GM15510 (cell line): ENCODE data around the gene DHRS3.

Source experiments
- POLR2A ChIP-seq: IDR thresholded peaks from 3 replicates; pipeline ENCODE4 v1.6.1; 2011; ENCODE audit warnings: borderline replicate concordance; ENCODE audit not compliant: insufficient read length; ENCODE audit errors: extremely low read depth

The DHRS3 gene

DNA sequence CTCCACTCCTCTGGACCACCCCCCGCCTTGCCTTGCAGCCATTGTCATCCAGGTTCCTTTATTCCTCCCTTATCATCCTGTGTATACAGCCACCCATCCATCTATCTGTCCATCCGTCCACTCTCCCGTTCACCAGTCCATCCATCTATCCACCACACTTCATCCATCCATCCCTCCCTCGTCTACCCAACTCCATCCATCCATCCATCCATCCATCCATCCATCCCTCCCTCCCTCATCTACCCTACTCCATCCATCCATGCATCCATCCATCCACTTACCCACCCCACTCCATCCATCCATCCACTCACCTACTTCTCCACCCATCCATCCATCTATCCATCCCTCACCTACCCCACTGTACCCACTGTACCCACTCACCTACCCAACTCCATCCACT lies 35.4 kb downstream of the DHRS3 start:
- TF ChIP-seq POLR2A, result no peak

DNA sequence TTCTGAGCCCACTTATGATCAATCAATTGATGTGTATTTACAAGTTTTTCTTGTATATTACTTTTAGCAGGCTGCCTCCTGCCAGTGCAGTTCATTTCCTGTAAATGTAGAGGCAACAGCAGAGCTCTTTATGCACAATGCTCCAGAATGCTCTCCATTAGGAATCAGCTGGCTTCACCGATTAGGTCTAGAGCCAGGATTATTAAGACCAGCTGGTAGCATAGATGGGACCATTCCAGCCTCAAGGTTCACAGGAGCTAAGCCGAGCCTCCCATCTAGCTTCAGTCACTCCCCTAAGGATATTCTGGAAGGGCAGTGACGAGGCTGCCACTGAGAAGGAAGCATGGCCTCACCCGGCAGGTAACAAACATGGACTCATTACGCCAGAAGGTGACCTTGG lies 36.8 kb downstream of the DHRS3 start:
- TF ChIP-seq POLR2A, result no peak

DNA sequence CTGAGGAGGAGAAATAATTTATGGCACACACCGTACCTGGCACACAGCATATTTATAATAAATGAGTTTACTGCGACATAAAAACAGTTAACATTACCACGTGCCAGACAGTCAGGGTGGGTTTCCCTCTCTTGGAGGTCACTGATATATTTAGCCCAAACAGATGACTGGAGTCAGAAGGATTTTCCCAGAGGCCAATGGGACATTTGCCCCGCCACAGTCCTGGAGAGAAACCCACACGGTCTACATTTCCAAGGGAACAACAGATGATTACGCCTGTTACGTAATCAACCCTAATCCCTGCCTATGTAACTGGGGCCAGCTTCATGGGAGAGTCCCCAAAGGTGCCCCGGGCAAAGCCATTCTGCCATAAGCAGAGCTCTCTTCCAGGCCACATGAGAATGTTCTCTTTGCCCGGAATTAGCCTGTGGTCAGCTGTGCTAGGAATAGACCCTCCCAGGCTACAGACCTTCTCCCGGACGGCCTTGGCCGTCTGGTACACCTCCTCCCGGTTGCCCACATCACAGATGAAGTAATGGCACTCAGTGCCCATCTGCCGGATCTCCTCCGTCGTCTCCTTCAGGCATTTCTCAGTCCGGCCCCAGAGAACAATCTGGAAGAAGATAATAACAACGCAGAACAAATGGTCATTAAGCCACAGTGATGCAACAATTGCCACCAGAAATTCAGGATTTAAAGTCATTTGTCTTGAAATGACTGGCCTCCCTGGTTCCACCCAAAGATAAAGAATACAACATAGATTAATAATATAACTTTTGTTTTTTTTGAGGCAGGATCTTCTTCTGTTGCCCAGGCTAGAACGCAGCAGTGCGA lies 37.7 kb downstream of the DHRS3 start:
- no peak for TF ChIP-seq POLR2A

DNA sequence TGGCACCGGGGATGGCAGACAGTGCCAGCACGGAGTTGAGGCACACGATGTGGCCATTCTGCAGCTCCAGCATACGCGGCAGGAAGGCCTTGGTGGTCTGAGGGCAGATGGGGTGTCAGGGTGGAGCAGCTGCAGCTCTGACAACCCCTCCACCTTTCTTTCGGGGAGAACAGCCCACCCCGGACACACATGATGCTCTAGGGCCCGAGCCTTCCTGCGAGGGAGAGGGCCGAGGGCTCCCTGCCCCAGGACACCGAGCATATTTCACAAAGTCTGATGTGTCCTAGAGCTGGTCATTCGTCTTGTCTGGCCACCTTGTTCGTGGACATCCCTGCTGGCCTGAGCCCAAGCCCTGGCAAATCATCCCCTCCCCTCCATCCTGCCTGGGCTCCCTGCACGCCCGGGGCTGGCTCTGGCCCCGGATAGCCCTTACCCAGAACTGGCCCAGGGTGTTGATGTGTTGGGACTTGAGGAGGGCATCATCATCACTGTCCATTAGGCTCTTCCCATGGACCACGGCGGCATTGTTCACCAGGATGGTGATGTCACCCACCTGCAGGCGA lies 39.1 kb downstream of the DHRS3 start:
- TF ChIP-seq POLR2A, result no peak

DNA sequence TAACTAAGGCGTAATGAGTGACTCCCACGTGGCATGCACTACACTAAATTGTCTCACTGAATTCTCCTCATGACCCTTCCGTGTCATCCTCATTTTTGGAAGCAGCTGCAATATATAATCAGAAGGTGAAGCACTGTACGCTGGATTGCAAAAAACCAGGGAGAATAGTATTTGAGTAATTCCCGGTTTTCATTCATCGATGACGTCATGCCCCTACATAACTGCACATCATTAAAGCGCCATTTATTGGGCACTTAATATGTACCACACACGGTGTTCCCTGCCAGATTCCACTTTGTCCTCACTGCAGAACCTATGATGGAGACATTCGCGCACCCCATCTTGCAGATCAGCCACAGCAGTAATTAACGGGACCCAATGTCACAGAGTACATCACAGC lies 41.0 kb downstream of the DHRS3 start:
- no peak for TF ChIP-seq POLR2A

DNA sequence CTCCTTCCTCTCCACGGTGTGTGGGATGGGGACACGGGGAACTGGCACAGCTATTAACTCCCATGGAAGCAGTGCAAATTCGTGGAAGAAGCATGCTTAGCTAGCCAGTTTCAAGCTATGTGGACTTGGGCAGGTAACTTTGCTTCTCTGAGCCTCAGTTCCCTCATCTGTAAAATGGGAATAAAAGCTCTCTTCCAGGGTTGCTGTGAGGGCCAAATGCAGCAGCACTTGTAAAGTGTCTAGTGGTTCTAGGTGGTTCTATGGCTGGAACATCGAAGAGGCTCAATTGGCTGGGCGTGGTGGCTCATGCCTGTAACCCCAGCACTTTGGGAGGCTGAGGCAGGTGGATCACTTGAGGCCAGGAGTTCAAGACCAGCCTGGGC lies 43.3 kb downstream of the DHRS3 start:
- TF ChIP-seq POLR2A, result no peak

DNA sequence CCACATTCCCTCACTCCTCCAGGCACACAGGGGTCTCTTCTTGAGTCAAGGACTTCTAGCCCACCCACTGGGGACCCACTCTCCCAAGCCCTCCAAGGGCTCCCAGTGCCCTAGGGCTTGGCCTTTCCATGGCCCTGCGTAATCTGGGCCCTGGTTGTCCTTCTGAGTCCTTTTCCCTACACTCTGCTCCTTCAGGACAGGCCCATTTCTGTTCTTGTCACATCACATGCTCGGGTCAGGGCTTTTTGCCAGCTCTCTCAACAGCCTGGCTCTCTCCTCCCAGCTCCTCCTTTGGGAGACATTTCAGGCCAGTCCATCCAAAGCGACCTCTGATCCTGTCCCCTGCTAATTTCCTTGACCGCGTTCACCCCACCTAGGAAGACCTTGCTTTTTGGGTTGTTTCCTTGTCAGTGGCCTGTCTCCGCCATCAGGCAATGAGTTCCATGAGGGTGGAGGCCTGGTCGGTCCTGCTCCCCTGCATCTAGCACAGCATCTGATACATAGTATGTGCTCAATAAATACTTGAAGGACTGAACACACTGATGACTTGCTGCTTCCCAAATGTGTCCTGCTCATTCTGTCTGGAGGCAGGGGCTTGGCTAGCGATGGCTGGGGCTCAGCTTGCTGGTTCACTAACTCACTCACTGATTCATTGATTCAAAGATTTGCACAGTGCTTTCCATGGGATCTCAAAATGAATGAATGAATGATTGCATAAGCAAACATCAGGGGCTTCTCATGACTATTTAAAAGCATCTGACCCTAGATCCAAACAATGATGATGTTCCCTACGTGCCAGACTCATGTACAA lies 44.8 kb downstream of the DHRS3 start:
- no peak for TF ChIP-seq POLR2A

DNA sequence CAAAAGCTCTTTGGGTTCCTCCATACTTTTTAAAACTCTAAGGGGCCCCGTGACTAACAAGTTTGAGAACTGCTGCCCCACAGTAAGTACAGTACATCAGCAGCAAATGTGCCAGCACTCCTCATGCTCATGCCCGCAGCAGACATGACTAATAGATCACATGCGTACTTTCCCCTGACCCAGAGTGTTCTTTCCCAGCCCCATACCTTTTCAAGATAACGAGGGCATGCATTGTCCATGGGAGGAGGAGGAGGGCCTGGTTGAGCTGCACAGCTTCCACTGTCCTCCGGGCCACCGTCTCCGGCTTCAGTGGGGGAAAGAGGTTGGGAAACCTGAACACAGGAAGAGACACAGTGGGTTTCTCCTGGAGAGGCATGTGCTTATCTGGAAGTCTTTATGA lies 45.5 kb downstream of the DHRS3 start:
- TF ChIP-seq POLR2A, result no peak

DNA sequence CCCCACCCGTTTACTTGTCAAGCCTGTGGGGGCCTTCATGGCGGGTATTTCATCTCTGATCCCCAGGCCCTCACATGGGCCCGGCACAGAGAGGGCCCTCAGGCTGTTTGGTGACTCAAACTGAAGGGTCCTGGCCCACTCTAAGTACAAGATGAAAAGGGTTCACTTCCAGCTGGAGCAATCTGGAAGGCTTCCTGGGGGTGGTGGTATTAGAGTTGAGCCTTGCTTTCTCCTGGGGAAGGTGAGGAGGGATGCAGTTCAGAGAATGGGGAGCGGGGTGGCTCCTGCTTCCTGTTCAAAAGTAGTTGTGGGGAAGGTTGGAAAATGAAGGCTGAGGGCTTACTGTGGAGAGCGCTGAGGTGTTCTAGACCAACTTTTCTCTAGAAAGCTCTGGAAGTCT lies 47.7 kb downstream of the DHRS3 start:
- TF ChIP-seq POLR2A, result no peak

DNA sequence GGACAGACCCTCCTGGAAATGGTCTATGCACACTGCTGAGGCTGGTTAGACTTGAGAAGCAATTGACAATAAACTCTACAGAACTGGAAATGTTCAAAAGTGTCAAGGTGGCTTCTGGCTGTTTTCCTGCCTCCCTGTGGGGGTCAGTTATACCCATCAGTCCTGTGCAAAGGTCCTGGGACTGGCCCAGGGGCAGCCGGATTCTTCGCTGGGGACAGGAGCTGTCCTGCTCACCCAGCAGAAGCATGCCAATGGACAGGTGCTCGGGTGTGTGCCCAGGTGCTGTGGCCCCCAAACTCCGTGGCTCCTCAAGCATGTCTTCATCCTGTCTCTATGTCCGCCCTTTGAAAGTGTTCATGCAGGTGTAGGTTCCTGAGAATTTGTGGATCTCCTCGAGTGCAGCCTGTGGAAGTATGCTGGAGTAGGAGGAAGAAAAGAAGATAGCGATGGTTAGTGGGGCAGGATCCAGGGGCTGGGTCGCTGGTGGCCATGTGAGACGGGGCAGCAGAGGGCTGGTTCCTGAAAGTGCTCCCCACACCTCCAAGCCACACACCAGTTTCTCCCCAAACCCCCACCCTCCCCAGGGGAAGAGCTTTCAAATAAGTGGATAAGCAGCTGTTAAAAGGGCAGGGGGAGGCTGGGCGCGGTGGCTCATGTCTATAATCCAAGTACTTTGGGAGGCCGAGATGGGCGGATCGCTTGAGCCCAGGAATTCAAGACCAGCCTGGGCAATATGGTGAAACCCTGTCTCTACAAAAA lies 49.8 kb downstream of the DHRS3 start:
- no peak for TF ChIP-seq POLR2A

DNA sequence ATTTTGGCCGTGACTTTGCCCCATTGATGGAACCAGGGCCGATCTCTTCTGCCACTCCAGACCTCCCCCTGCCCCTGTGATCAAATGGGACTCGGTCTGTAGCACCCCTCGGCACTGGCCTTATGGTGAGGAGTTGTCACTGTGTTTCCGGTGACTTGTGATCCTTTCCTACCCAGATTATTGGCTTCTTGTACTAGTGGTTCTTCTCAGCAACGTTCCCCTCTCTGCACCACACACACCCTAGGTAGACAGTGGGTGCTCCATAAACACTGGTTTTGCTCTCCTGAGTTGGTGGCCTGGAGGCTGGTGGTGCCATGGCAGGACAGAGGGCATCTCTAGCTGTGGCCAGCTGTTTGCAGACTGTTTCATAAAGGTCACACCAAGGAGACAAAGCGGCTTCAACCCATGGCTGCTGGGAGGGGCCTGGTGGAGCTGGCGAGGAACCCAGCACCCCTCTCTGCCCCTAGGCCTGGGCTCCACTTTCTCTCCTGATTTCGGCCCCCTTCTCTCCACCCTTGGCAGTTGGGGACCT lies 50.7 kb downstream of the DHRS3 start:
- TF ChIP-seq POLR2A, result no peak

DNA sequence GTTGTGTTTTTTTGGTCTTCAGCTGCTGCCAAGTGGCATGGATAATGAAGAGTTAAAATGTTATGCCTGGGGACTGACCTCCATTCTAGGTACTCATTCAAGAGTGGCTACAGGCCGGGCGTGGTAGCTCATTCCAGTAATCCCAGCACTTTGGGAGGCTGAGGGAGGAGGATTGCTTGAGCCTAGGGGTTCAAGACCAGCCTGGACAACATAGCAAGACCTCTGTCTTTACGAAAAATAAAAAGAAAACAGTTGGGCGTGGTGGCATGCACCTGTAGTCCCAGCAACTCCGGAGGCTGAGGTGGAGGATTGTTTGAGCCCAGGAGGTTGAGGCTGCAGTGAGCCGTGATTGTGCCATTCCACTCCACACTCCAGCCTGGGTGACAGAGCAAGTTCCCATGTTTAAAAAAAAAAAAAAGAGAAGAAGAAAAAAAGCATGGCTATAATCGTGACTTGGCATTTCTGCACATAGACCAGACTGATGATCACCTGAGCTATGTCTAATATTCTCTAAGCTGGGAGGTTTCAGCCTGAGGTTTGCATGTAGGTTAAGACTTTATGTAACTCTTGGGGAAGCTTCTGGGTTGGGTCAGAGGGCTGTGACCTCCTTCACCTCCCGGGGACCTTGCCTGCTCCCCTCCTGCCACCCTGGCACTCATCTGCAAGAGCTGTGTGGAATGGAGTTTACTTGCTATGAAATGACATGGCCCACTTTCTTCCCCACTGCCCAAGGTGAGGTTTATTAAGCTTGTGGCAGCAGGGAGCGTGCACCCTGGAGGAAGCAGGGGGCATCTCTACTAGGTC lies 51.3 kb downstream of the DHRS3 start:
- no peak for TF ChIP-seq POLR2A

DNA sequence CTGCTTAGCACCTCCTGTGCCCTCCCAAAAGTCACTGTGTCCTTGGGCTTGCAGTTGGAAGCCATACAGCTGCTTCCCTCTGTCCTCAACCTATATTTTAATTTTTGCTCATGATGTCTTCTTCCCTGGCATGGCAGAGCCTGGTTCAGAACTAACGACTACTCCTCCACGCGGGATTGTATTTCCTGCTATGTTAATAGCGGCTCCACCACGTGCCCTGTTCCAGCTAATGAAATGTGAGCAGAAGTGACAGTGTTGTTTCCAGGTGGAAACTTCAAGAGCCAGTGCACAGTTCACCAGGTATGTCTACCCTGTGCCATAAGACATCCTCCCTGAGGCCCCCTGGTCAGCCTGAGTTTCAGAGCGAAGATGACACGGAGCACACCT lies 52.1 kb downstream of the DHRS3 start:
- no peak for TF ChIP-seq POLR2A
